Esophagus squamous epithelium (tissue), 4 donors: ENCODE results near the gene CABP1.

Experiments used
- CTCF ChIP-seq, 6 experiments: fragments of 450-650 bp in 4 of 6; fragments of 200-600 bp in 2 of 6; sonication (generic) in 2 of 6; IDR thresholded peaks; one replicate each; pipeline ENCODE4 v1.5.1; 2016 to 2019; ENCODE audit warnings: antibody characterized with exemption in 6 of 6, mild to moderate bottlenecking in 4 of 6, moderate library complexity in 4 of 6
- POLR2A ChIP-seq, 4 donors: fragments of 450-650 bp; IDR thresholded peaks; one replicate each; pipeline ENCODE4 v1.6.1; 2017; ENCODE audit warnings: antibody characterized with exemption in 4 of 4, mild to moderate bottlenecking in 4 of 4, moderate library complexity in 3 of 4

GRCh38 chr12:120620624-120621023 lies 19.8 kb upstream of the CABP1 start:
- TF ChIP-seq POLR2A (IDR thresholded peaks at IDR 0.05) (no peak), CTCF (IDR thresholded peaks at IDR 0.05) (no peak)
